SK-N-MC (cell line): ENCODE data around the gene HGD.
"Not testable (repeated sequence)": the region's sequence is repeated elsewhere in the genome, so short reads cannot be mapped to it uniquely, and the experiment has no call there.

Experiments used
- DNase-seq: peaks from one replicate; pipeline ENCODE4 v3.0.0-alpha.2; 2011; ENCODE audit warnings: low read depth, low spot score
- H3K27ac ChIP-seq: fragments of 200-600 bp; sonication (generic); 2 replicates; pipeline ENCODE4 v1.5.1; 2016; ENCODE audit warnings: mixed run types
- H3K36me3 ChIP-seq: fragments of 200-600 bp; sonication (generic); 2 replicates; pipeline ENCODE4 v1.6.1; 2017; ENCODE audit warnings: antibody characterized with exemption, low read length, mixed read lengths; ENCODE audit not compliant: insufficient read depth
- H3K4me3 ChIP-seq: fragments of 200-600 bp; sonication (generic); 2 replicates; pipeline ENCODE4 v1.5.1; 2016
- H3K9ac ChIP-seq: fragments of 200-600 bp; sonication (generic); 2 replicates; pipeline ENCODE4 v1.8.0; 2017; ENCODE audit warnings: mixed run types, mixed read lengths; ENCODE audit not compliant: insufficient read length
- H3K9me3 ChIP-seq: fragments of 200-600 bp; sonication (generic); 2 replicates; pipeline ENCODE4 v1.6.1; 2017; ENCODE audit warnings: low read depth, mild to moderate bottlenecking, antibody characterized with exemption, low read length, moderate library complexity, mixed read lengths
- EZH2 ChIP-seq: fragments of 200-600 bp; sonication (generic); IDR thresholded peaks from one replicate; pipeline ENCODE4 v1.6.1; 2017; ENCODE audit warnings: antibody characterized with exemption
- FOXP2 ChIP-seq: optimal IDR thresholded peaks from 2 replicates; pipeline ENCODE3; 2011; ENCODE audit warnings: mild to moderate bottlenecking, moderate library complexity; ENCODE audit not compliant: insufficient read depth; ENCODE audit errors: extremely low read length, control extremely low read depth
- POLR2AphosphoS5 ChIP-seq: IDR thresholded peaks from 2 replicates; pipeline ENCODE4 v1.6.1; 2012; ENCODE audit warnings: mild to moderate bottlenecking, low read depth, low read length, borderline replicate concordance

The HGD gene

DNA sequence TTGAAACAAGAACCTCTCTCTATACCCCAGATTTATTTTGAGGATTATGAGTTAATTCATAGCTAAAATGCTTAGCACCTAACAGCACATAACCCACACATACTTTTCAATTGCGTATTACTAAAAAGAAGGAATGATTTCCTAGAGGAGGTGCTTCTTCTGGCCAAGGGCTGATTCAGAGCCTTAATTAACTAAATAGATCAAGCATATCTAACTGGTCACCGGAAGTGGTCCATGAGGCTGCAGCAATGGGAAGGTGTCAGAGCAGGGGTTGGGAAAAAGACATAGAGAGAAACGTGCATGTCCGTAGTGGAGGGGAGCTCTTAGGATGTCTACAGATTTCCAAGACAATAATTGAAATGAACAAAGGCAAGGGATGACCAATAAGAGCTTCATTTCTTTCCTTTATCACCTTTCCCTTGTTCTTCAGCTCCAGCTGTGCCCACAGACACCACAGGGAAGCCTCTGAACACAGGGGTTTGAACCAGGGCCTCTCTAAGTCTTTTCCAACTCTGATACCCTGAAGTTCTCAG, 467 bp downstream of the HGD start:
- Histone ChIP-seq H3K4me3 (no peak overlapping the region), H3K36me3 (no peaks in the 10 kb centered on the region), H3K9ac (no peak overlapping the region), H3K9me3 (no peaks in the 10 kb centered on the region), H3K27ac (no peak overlapping the region)
- TF ChIP-seq FOXP2 (no peak), EZH2 (no peak), POLR2AphosphoS5 (no peak)
- DNase-seq, result no peak

DNA sequence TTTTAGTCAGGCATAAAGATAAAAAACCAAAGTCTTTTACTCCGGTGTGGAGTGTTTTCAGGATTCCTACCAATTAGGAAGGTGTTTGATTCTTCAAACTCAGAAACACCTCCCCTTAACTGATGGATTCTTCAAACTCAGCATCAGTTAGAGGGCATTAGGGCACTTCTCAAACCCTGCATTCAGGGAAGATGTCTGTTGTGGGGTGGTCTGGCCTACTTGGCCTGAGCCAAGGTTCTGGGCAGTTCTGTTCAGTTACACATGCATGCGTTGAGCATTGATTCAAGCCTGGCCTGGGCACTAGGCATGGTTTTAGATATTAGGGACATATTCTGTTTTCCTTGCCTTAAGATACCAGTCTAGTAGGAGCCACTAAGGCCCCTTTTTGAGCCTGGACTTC, 1.0 kb downstream of the HGD start:
- H3K27ac ChIP-seq, result no peak overlapping the region
- H3K9me3 ChIP-seq, result no peaks in the 10 kb centered on the region
- DNase-seq, result no peak
- H3K36me3 ChIP-seq, result no peaks in the 10 kb centered on the region
- no peak overlapping the region for H3K9ac ChIP-seq
- TF ChIP-seq EZH2 (no peak), FOXP2 (no peak), POLR2AphosphoS5 (no peak)
- H3K4me3 ChIP-seq, result no peak overlapping the region

DNA sequence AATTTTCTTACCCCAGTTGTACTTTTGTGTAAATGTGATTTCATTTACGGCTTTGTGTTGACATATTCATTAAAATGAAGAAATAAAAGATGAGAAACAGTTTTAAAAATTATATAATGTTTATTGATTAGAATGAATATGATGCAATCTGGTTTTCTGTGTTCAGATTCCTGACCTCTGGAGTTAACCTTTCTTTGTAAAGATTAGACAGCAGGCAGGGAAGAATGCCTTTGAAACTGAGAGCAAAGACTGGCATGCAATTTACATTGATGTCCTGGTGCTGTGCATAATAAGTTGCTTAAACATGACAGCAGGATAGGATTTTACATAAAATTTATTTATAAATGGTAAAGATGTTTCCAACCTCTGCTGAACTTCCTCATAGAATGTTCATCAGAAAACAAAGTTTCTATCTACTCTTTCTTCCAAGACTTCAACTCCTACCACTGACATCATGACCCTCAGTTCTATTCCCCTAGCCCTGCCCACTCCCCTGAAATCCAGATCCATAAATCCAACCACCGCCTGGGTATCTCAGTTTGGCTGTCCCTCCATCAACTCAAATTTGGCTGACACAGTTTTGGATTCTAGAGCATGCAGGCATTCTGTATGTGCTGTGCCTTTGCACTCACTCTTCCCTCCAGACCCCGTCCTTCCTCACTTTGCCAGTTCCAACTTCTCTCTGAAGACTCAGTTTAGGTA, 1.7 kb downstream of the HGD start:
- no peak overlapping the region for H3K27ac ChIP-seq
- no peak overlapping the region for H3K9ac ChIP-seq
- no peaks in the 10 kb centered on the region for H3K9me3 ChIP-seq
- no peak for DNase-seq
- no peak for TF ChIP-seq POLR2AphosphoS5
- no peak for TF ChIP-seq EZH2
- TF ChIP-seq FOXP2, result no peak
- H3K4me3 ChIP-seq, result no peak overlapping the region
- no peaks in the 10 kb centered on the region for H3K36me3 ChIP-seq

DNA sequence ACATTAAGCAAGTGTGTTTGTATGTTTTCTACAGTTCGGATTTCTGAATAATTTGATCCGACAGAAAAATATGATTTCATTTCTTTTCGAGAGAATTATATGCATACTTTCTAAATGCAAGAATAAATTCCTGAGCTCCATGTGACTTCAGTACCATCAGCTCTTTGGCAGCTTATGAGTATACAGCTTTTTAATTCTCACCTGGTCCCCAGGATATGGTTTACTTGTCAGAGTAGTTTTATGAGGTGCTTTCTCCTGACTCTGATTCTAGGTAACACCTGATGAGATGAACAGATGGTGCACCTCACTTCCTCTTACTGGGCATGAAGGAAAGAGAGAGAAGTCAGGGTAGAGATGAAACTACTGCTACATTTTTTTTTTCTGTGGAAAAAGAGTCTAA, 3.1 kb downstream of the HGD start:
- no peak for DNase-seq
- Histone ChIP-seq H3K9ac (no peak overlapping the region), H3K4me3 (peak overlapping the region; percentile 42), H3K27ac (peak overlapping the region; percentile 84), H3K9me3 (no peaks in the 10 kb centered on the region), H3K36me3 (no peaks in the 10 kb centered on the region)
- no peak for TF ChIP-seq FOXP2
- no peak for TF ChIP-seq POLR2AphosphoS5

DNA sequence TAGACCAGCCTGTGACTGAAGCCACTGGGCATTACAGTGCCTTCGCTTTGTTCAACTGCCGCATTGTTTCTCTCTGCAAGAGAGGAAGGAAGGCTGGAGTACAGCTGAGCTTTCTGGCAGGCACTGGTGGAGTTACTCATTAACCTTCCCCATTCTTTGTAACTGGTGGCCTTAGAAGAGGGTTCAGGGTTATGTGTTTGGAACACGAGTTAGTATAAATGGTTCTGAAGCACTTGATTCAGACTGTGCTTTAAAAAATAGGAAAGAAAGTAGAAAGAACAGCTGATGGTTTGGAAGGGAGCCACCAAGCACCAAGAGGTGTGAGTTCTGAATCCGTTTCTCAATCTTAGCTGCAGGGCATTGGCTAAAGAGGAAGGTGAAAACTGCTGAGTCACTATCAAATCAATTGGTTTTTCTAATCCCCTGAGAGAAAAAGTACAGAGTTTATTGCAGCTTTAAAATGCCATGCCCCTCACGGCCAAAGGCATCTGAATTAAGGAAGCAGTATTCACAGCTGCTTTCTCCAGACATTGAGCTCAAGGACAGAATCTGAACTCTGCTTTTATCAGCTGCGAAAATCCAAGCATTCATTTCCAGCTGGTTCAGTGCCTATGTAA, 3.6 kb downstream of the HGD start:
- no peak overlapping the region for H3K9ac ChIP-seq
- no peaks in the 10 kb centered on the region for H3K36me3 ChIP-seq
- DNase-seq, result peak; percentile 32
- no peaks in the 10 kb centered on the region for H3K9me3 ChIP-seq
- peak overlapping the region; percentile 42 for H3K4me3 ChIP-seq
- no peak for TF ChIP-seq FOXP2
- TF ChIP-seq POLR2AphosphoS5, result no peak; the same call in 1 of the 2 replicates
- TF ChIP-seq EZH2, result no peak
- H3K27ac ChIP-seq, result peak overlapping the region; percentile 84

DNA sequence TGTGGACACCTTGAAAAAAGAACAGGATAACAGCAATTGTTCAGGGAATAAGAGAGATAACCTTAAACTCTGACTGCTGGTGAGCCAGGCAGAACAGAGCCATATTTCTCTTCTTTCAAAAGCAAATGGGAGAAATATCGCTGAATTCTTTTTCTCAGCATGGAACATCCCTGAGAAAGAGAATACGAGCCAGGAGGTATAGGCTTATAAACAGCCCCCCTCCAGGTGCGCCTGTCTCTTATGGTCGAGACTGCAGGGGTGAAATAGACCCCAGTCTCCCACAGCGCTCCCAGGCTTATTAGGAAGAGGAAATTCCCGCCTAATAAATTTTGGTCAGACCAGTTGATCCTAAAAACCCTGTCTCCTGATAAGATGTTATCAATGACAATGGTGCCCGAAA, 4.8 kb downstream of the HGD start:
- not testable (repeated sequence) for H3K27ac ChIP-seq, DNase-seq, H3K4me3 ChIP-seq, H3K36me3 ChIP-seq, H3K9me3 ChIP-seq, H3K9ac ChIP-seq

DNA sequence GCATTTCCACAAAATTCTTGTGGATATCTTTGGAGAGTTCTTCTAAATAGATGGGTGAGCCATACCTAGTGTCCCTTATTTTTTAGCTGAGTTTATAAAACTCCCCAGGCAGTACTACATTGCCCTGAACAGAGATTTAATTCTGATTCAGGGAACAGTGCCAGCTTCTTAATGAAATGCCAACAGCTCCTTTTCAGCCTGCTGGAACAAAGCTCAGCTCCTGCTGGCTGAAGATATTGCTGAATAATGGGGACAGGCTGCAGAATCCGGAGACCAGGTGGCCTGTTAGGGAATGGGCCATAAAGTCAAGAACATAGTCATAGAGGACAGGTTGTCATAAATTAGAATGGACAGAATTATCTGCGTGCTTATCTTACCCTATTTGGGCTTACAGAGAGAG, 8.9 kb downstream of the HGD start:
- Histone ChIP-seq H3K27ac (no peak overlapping the region), H3K9me3 (no peaks in the 10 kb centered on the region), H3K4me3 (no peak overlapping the region), H3K9ac (no peak overlapping the region), H3K36me3 (no peaks in the 10 kb centered on the region)
- TF ChIP-seq POLR2AphosphoS5 (no peak), EZH2 (no peak), FOXP2 (no peak)
- DNase-seq, result no peak

DNA sequence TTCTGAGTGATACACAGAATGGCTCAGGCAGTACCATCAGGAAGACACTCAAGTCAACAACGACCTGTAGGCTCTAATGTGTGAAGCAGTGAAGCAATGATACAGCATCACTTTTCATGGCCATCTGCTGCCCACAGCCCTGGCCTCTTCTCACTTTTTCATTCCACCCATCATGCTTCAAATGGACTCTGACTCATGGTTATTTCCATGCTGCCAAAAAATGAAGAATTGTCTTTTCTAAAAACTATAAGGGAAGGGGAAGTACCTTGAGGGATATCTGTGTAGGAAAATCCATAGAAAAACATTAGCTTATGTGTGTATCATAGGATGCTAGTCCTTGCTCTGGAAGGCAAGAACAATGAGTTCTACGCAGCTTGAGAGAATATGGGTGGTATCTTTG, 11.5 kb downstream of the HGD start:
- no peaks in the 10 kb centered on the region for H3K9me3 ChIP-seq
- no peak overlapping the region for H3K4me3 ChIP-seq
- H3K27ac ChIP-seq, result no peak overlapping the region
- no peak for TF ChIP-seq EZH2
- TF ChIP-seq FOXP2, result no peak
- TF ChIP-seq POLR2AphosphoS5, result no peak
- DNase-seq, result no peak
- H3K36me3 ChIP-seq, result no peaks in the 10 kb centered on the region
- H3K9ac ChIP-seq, result no peak overlapping the region

DNA sequence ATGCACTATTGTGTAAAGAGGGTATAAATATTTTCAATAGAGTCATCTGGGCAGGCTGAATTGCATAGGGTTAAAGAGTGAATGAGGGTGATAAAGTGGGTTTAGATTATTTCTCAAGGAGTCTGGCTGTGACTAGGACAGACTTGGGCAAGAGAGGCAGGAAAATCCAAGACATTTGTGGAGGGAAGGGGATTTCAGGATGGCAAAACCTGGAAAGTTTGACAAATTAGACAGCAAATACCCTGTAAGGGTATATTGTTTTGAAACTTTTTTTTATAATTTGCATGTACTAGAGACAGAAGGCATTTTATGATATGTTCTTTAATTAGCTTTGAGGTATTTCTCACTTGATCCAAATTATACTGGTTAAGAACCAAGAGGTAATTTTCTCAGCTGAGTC, 17.1 kb downstream of the HGD start:
- H3K4me3 ChIP-seq, result no peak overlapping the region
- no peak overlapping the region for H3K9ac ChIP-seq
- no peaks in the 10 kb centered on the region for H3K9me3 ChIP-seq
- H3K36me3 ChIP-seq, result no peaks in the 10 kb centered on the region
- H3K27ac ChIP-seq, result no peak overlapping the region
- TF ChIP-seq POLR2AphosphoS5, result no peak
- no peak for TF ChIP-seq FOXP2
- TF ChIP-seq EZH2, result no peak
- no peak for DNase-seq
